Measurements from ENCODE around the gene SEMA6C. TPM values are rescaled to one million over a fixed set of nuclear protein-coding genes. Genes with fewer than 3 reads are reported as not detected.

Gene SEMA6C
- total and polyA plus RNA-seq, 2 of the 13 experiments (the other 11 are each of a cell fraction or from before 2014, with no cell fraction given) = 1.4 to 2.9 TPM

- no TSS peak for BruUV-seq (replicated peaks)
- Histone ChIP-seq H2AFZ (ENCODE audit: low read length) (no peak overlapping the region), H3K4me3 (replicated peaks in 1 of 3; ENCODE audit: insufficient read depth in 1 of 3, low read depth in 2 of 3, low read length in 3 of 3) (no peak overlapping the region), H3K27ac (ENCODE audit: extremely low read length, insufficient read depth, low read length) (no peak overlapping the region), H4K20me1 (ENCODE audit: insufficient read depth, low read length) (no peaks in the 10 kb centered on the region), H3K4me2 (ENCODE audit: low read depth, low read length) (no peak overlapping the region), H3K9ac (ENCODE audit: insufficient read depth, low read depth, low read length) (no peak overlapping the region), H3K79me2 (ENCODE audit: insufficient read depth, low read length) (no peaks in the 10 kb centered on the region), H3K27me3 (ENCODE audit: control insufficient read depth in 1 of 2, insufficient read depth in 2 of 2, low read length in 2 of 2) (no peaks in the 10 kb centered on the region), H3K9me3 (ENCODE audit: low read length) (no peaks in the 10 kb centered on the region), H3K36me3 (replicated peaks in 1 of 2; ENCODE audit: control insufficient read depth in 1 of 2, insufficient read depth in 2 of 2, low read length in 2 of 2) (no peaks in the 10 kb centered on the region), H3K4me1 (ENCODE audit: insufficient read depth, low read length) (no peaks in the 10 kb centered on the region)
- no peak for FAIRE-seq
- in situ Hi-C loops (cut with HindIII; ENCODE audit: extremely low pct_ligation_motif_present, low pct_unique_long_range_greater_than_20kb) (no loop called here), intact Hi-C loops (cut with micrococcal nuclease; ENCODE audit: unreplicated experiment) (no loop called here)
- POLR2A ChIA-PET = interaction anchor here (1.2 kb wide), 1 partner anchor 10 kb away, joined by 3 read pairs; no protein-coding TSS in a partner anchor
- DNase-seq (ENCODE audit: low spot score) = no peak
- CTCF ChIA-PET (ENCODE audit: low intra/inter-chr PET ratio, low total read pairs) = no interaction called here
- ATAC-seq = no peak
- WGBS (ENCODE audit: low lambda C conversion rate) = 95% methylated on average over 7 of the region's 7 CpGs
- TF ChIP-seq CC2D1A (CRISPR knock-in tag; IDR thresholded peaks at IDR 0.05) (no peak), SMC3 (IDR thresholded peaks at IDR 0.05; ENCODE audit: low read length) (no peak), CSRNP2 (CRISPR knock-in tag; conservative IDR thresholded peaks at IDR 0.05; ENCODE audit: low read depth) (no peak), ZNF407 (CRISPR knock-in tag; IDR thresholded peaks at IDR 0.05; ENCODE audit: not compliant biosample characterization) (no peak), STAT5B (CRISPR knock-in tag; IDR thresholded peaks at IDR 0.05) (no peak), MATR3 (CRISPR knock-in tag; IDR thresholded peaks at IDR 0.05) (no peak), ZNF382 (CRISPR knock-in tag; IDR thresholded peaks at IDR 0.05; ENCODE audit: borderline replicate concordance) (no peak), TOE1 (CRISPR knock-in tag; IDR thresholded peaks at IDR 0.05) (no peak), LBX2 (CRISPR knock-in tag; IDR thresholded peaks at IDR 0.05; ENCODE audit: borderline replicate concordance) (no peak), ZFP1 (CRISPR knock-in tag; IDR thresholded peaks at IDR 0.05) (no peak), RBM22 (optimal IDR thresholded peaks at IDR 0.05; ENCODE audit: low read length) (no peak), YY1 (IDR thresholded peaks at IDR 0.05; ENCODE audit: insufficient read depth, insufficient replicate concordance, low read depth, low read length) (no peak)
- TF ChIP-seq, protein P1, sequence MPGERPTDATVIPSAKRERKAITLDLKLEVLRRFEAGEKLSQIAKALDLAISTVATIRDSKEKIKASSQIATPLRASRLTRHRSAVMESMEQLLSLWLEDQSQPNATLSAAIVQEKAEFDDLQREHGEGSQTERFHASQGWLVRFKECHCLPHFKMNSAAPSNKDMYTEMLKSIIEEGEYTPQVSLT (CRISPR knock-in tag; IDR thresholded peaks at IDR 0.05; ENCODE audit: borderline replicate concordance, low read depth) = no peak
- TF ChIP-seq, protein P2, sequence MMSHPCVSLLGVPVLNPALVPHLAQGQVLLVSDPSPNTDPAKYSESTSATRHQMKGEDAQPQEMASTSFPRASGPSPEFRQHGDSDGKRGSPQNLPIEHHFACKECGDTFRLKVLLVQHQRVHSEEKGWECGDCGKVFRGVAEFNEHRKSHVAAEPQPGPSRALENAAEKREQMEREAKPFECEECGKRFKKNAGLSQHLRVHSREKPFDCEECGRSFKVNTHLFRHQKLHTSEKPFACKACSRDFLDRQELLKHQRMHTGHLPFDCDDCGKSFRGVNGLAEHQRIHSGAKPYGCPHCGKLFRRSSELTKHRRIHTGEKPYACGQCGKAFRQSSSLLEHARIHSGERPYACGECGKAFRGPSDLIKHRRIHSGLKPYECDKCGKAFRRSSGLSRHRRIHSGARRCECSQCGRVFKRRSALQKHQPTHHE (CRISPR knock-in tag; IDR thresholded peaks at IDR 0.05; ENCODE audit: borderline replicate concordance) = no peak
These were observed 8.6 kb downstream of the SEMA6C start for GRCh38 chr1:151137789-151138188.
